Aorta (tissue), 5 donors: ENCODE data around the gene WBP2. TPM values are rescaled to one million over a fixed set of nuclear protein-coding genes. Genes with fewer than 3 reads are reported as not detected.

Source experiments
- ATAC-seq: fragments of 200-7000 bp; cut with Tn5 transposase; one replicate; pipeline ENCODE4 v1.9.1; 2022; ENCODE audit warnings: moderate library complexity; ENCODE audit not compliant: low FRiP score
- DNase-seq, 2 donors: peaks; one replicate each; pipeline ENCODE4 v3.0.0-alpha.2; 2020
- H3K27ac ChIP-seq, 2 donors: one replicate each; pipeline ENCODE4 v1.5.1; 2013; ENCODE audit warnings: low read length in 2 of 2, mild to moderate bottlenecking in 2 of 2, moderate library complexity in 2 of 2, control low read depth in 1 of 2, inconsistent platforms in 1 of 2, low read depth in 1 of 2
- H3K27me3 ChIP-seq, 2 donors: one replicate each; pipeline ENCODE4 v1.6.1; 2013; ENCODE audit warnings: control low read depth in 1 of 2, low read length in 1 of 2, mild to moderate bottlenecking in 1 of 2, moderate library complexity in 1 of 2; ENCODE audit not compliant: insufficient read depth in 2 of 2, control insufficient read depth in 1 of 2
- H3K36me3 ChIP-seq, 2 donors: one replicate each; pipeline ENCODE4 v1.6.1; 2013; ENCODE audit warnings: control low read depth in 1 of 2, low read length in 1 of 2, mild to moderate bottlenecking in 1 of 2; ENCODE audit not compliant: insufficient read depth in 2 of 2, control insufficient read depth in 1 of 2
- H3K4me1 ChIP-seq, 2 donors: one replicate each; pipeline ENCODE4 v1.6.1; 2013; ENCODE audit warnings: low read length in 2 of 2, control low read depth in 1 of 2, mild to moderate bottlenecking in 1 of 2, moderate library complexity in 1 of 2; ENCODE audit not compliant: insufficient read depth in 2 of 2, control insufficient read depth in 1 of 2
- H3K4me3 ChIP-seq, 2 donors: one replicate each; pipeline ENCODE4 v1.5.1; 2013; ENCODE audit warnings: low read length in 2 of 2, control low read depth in 1 of 2, mild to moderate bottlenecking in 1 of 2
- H3K9me3 ChIP-seq: one replicate; pipeline ENCODE4 v1.6.1; 2013; ENCODE audit warnings: mild to moderate bottlenecking, low read length; ENCODE audit not compliant: control insufficient read depth
- WGBS, 2 donors: extraction: QIAGEN DNeasy Blood & Tissue Kit; methylation state at CpG; one replicate each; pipeline ENCODE4 v1.1.7; 2013; 5-methylcytosine and 5-hydroxymethylcytosine counted together
- intact Hi-C, 2 donors: fragments of 100-400 bp; cut with DNase I; formaldehyde crosslinking; loops; one replicate each; pipeline versions ENCODE4 v1.14.2 to v1.15.0; 2022
- polyA plus RNA-seq, 2 donors: library from polyadenylated mRNA; stranded (reverse); fragments of 200-250 nt; gene quantifications; one replicate each; pipeline ENCODE4 v1.2.3, GENCODE V29; 2013
- total RNA-seq, 2 donors: library from RNA; stranded (reverse); fragmentation: NEBNext Ultra II Directional; extraction: Animal tissue kit (Norgen Biotek cat#: 25700); gene quantifications; one replicate each; pipeline ENCODE4 v1.2.1, GENCODE V29; 2021
- donor health status: healthy with polysubstance abuse.
- donor health status: Bipolar disorder and iron deficiency.
- donor health status: DM: no; HTN: no; CAD: no.
- donor health status: DM: no; HTN: no; CAD: no.
- donor health status: DM: yes; HTN: yes; CAD: no.

Gene WBP2
- total and polyA plus RNA-seq, 4 donors, result 54.6 to 123 (median 113) TPM

- H3K4me1 ChIP-seq, result no peaks in the 10 kb centered on the region
- H3K4me3 ChIP-seq, result no peak overlapping the region
- no peaks in the 10 kb centered on the region for H3K27me3 ChIP-seq
- intact Hi-C loops, result loop anchor here in 1 of 2 donors (5.0 kb wide), 2 partner anchors 38 to 73 kb away; no protein-coding TSS in a partner anchor
- ATAC-seq, result no peak
- WGBS, 2 donors, result 89 to 90% methylated on average over 13 of the region's 13 CpGs
- no peaks in the 10 kb centered on the region for H3K9me3 ChIP-seq
- DNase-seq, result no peak
- H3K27ac ChIP-seq, result no peak overlapping the region
- peaks cover 0 to 4% of the 10 kb centered on the region in 2 donors for H3K36me3 ChIP-seq
Measured at GRCh38 chr17:75825149-75825552, 30.0 kb downstream of the WBP2 start.

- WGBS, 2 donors, result 44 to 48% methylated on average over 2 of the region's 2 CpGs
- intact Hi-C loops, result loop anchor here in 1 of 2 donors (5.0 kb wide), 2 partner anchors 37 to 72 kb away; no protein-coding TSS in a partner anchor
- no peak overlapping the region for H3K27ac ChIP-seq
Measured at GRCh38 chr17:75824666-75825065, 30.5 kb downstream of the WBP2 start.

GRCh38 chr17:75824050-75824552 lies 31.0 kb downstream of the WBP2 start:
- ATAC-seq (no peak), DNase-seq (no peak)
- Histone ChIP-seq H3K27ac (no peak overlapping the region), H3K27me3 (no peaks in the 10 kb centered on the region), H3K4me3 (no peak overlapping the region), H3K9me3 (no peaks in the 10 kb centered on the region), H3K36me3 (peaks cover 0 to 8% of the 10 kb centered on the region in 2 donors), H3K4me1 (no peaks in the 10 kb centered on the region)
- 86 to 88% methylated on average over 13 of the region's 13 CpGs for WGBS, 2 donors
- intact Hi-C loops, result no loop called here

More at GRCh38 chr17:75824666-75825065, 30.5 kb downstream of the WBP2 start:
- Histone ChIP-seq H3K27me3 (no peaks in the 10 kb centered on the region), H3K36me3 (peaks cover 0 to 7% of the 10 kb centered on the region in 2 donors), H3K4me3 (no peak overlapping the region), H3K9me3 (no peaks in the 10 kb centered on the region), H3K4me1 (no peaks in the 10 kb centered on the region)
- ATAC-seq (no peak), DNase-seq (no peak)

GRCh38 chr17:75823257-75824041 lies 31.7 kb downstream of the WBP2 start:
- no peaks in the 10 kb centered on the region for H3K4me1 ChIP-seq
- H3K27ac ChIP-seq, result no peak overlapping the region
- WGBS, 2 donors, result 88 to 94% methylated on average over 28 of the region's 28 CpGs
- peaks cover 0 to 8% of the 10 kb centered on the region in 2 donors for H3K36me3 ChIP-seq
- H3K4me3 ChIP-seq, result no peak overlapping the region
- no peak for DNase-seq
- intact Hi-C loops, result no loop called here
- H3K27me3 ChIP-seq, result no peaks in the 10 kb centered on the region
- no peak for ATAC-seq
- no peaks in the 10 kb centered on the region for H3K9me3 ChIP-seq

- peaks cover 0 to 8% of the 10 kb centered on the region in 2 donors for H3K36me3 ChIP-seq
- no peak for ATAC-seq
Measured at GRCh38 chr17:75822800-75823166, 32.4 kb downstream of the WBP2 start.

GRCh38 chr17:75822119-75822799 lies 32.9 kb downstream of the WBP2 start:
- no peak overlapping the region for H3K4me3 ChIP-seq
- no peaks in the 10 kb centered on the region for H3K9me3 ChIP-seq
- WGBS, 2 donors, result 36% methylated on average over 18 of the region's 18 CpGs
- no peaks in the 10 kb centered on the region for H3K27me3 ChIP-seq
- peaks cover 0 to 8% of the 10 kb centered on the region in 2 donors for H3K36me3 ChIP-seq
- H3K27ac ChIP-seq, result peak overlapping the region in 1 of 2 donors; percentile 3
- DNase-seq, result peak in 1 of 2 donors; percentile 76
- no peaks in the 10 kb centered on the region for H3K4me1 ChIP-seq
- no peak for ATAC-seq
- intact Hi-C loops, result no loop called here

More at GRCh38 chr17:75822800-75823166, 32.4 kb downstream of the WBP2 start:
- DNase-seq, result no peak
- no peaks in the 10 kb centered on the region for H3K9me3 ChIP-seq
- H3K27ac ChIP-seq, result no peak overlapping the region
- no peak overlapping the region for H3K4me3 ChIP-seq
- 61 to 63% methylated on average over 3 of the region's 3 CpGs for WGBS, 2 donors
- H3K27me3 ChIP-seq, result no peaks in the 10 kb centered on the region
- intact Hi-C loops, result no loop called here
- H3K4me1 ChIP-seq, result no peaks in the 10 kb centered on the region

GRCh38 chr17:75821552-75821951 lies 33.6 kb downstream of the WBP2 start:
- WGBS, 2 donors, result 89 to 95% methylated on average over 7 of the region's 7 CpGs
- H3K4me3 ChIP-seq, result no peak overlapping the region
- H3K36me3 ChIP-seq, result peaks cover 0 to 8% of the 10 kb centered on the region in 2 donors
- intact Hi-C loops, result no loop called here
- no peaks in the 10 kb centered on the region for H3K9me3 ChIP-seq
- no peak for DNase-seq
- no peak overlapping the region for H3K27ac ChIP-seq
- ATAC-seq, result no peak
- no peaks in the 10 kb centered on the region for H3K4me1 ChIP-seq
- no peaks in the 10 kb centered on the region for H3K27me3 ChIP-seq

- Histone ChIP-seq H3K27me3 (no peaks in the 10 kb centered on the region), H3K4me3 (no peak overlapping the region), H3K9me3 (no peaks in the 10 kb centered on the region), H3K27ac (no peak overlapping the region), H3K36me3 (peaks cover 0 to 8% of the 10 kb centered on the region in 2 donors), H3K4me1 (no peaks in the 10 kb centered on the region)
- intact Hi-C loops, result no loop called here
- no peak for DNase-seq
- WGBS, 2 donors, result 86 to 87% methylated on average over 21 of the region's 21 CpGs
- no peak for ATAC-seq
Measured at GRCh38 chr17:75820094-75821080, 34.7 kb downstream of the WBP2 start.
